Measurements from ENCODE around the gene THAP2.

The THAP2 gene

GRCh38 chr12:71663561-71664410 lies at the start of gene THAP2, which contains the start of gene ZFC3H1:
Gene THAP2, plus strand, starts transcription at chr12:71664301. Its CDS starts 209 bp downstream, at chr12:71664510.
Gene ZFC3H1, minus strand, starts transcription at chr12:71663848. Its CDS starts 238 bp downstream, at chr12:71663610.
- in situ Hi-C loops (cut with HindIII; ENCODE audit: low pct_ligation_motif_present, low pct_unique_long_range_greater_than_20kb, low sequenced_read_pairs) = no loop called here

DNA sequence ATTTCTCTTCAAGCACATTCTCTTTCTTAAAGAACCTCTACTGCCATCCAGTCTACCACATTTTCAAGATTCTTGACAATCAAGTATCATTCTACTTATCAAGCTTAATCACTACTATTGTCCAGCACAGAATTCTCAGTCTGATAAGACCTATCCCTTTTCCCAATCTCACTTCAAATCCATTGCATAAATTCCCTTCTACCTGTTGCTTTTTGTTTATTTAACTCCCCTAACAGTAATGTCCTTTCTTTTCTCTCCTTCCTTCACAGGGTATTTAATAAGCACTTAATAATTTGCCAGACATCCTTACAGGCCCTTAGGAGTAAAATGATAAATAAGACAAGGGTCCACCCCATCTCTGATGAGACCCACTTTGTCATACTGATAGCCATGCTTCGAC lies 42.2 kb upstream of the THAP2 start:
- in situ Hi-C loops (cut with HindIII; ENCODE audit: low pct_ligation_motif_present, low pct_unique_long_range_greater_than_20kb, low sequenced_read_pairs) = no loop called here
- DNase-seq = no peak

More at GRCh38 chr12:71663561-71664410, at the start of gene THAP2, which contains the start of gene ZFC3H1:
- DNase-seq = peak; percentile 100

DNA sequence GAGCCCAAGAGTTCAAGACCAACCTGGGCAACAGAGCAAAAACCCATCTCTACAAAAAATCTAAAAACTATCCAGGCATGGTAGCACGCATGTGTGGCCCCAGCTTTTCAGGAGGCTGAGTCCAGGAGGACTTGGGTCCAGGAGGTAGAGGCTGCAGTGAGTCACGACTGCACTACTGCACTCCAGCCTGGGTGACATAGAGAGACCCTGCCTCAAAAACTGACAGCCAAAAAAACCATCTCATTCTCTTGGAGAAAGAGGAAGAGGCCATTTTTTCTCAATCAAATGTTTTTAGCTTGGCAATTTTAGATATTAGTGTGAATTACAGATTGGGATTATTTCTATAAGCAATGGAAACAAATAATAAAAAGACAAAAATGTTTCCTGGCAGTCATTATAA lies 38.6 kb upstream of the THAP2 start:
- in situ Hi-C loops (cut with HindIII; ENCODE audit: low pct_ligation_motif_present, low pct_unique_long_range_greater_than_20kb, low sequenced_read_pairs) = no loop called here
- DNase-seq = no peak

GRCh38 chr12:71626098-71626497 lies 38.0 kb upstream of the THAP2 start:
- in situ Hi-C loops (cut with HindIII; ENCODE audit: low pct_ligation_motif_present, low pct_unique_long_range_greater_than_20kb, low sequenced_read_pairs) = no loop called here
- no peak for DNase-seq

DNA sequence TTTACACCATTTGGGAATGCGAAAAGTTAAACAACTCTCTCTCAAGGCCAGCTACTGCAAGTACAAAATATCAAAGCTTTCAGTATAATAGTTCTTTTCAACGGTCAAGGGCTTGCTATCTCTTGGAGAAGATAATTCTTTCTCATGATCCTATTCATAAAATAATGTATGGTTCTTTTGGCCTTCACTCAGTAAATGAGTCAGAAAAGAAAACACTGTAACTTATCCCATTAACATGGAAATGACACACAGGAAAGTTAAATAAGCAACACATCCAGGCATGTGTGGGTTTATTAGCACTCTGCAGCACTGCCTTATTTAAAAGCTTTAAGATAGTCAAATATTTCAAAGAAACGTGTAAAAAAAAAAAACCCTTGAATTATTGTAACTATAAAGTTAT lies 37.3 kb upstream of the THAP2 start:
- DNase-seq = no peak
- in situ Hi-C loops (cut with HindIII; ENCODE audit: low pct_ligation_motif_present, low pct_unique_long_range_greater_than_20kb, low sequenced_read_pairs) = no loop called here

DNA sequence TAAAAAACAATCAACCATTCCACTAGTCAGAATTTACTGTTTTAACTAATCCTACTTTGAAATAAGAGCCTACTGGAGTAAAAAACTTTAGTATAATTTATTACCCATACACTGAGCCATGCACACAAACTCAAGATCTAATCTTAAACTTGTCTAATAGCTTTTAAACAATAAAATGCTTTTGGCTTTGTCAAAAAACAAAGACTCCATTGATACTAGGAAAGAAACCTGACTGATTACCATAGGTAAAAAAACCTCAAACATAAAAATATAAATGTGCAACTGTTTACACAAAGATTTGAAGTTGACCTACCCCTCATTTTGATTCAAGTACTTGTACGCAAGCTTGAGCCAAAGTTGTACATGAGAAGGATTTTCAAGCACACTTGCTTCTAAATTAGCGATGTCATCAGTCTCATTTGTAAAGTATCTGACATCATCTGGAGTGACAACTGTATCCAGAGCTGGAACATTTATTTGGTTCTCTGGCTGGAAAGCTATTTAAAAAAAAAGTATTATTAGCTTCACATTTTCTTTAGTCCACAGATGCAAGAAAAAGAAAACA lies 36.6 kb upstream of the THAP2 start:
- no peak for DNase-seq
- in situ Hi-C loops (cut with HindIII; ENCODE audit: low pct_ligation_motif_present, low pct_unique_long_range_greater_than_20kb, low sequenced_read_pairs) = no loop called here

GRCh38 chr12:71636704-71637115 lies 27.4 kb upstream of the THAP2 start:
- peak; percentile 89 for DNase-seq
- in situ Hi-C loops (cut with HindIII; ENCODE audit: low pct_ligation_motif_present, low pct_unique_long_range_greater_than_20kb, low sequenced_read_pairs) = no loop called here

DNA sequence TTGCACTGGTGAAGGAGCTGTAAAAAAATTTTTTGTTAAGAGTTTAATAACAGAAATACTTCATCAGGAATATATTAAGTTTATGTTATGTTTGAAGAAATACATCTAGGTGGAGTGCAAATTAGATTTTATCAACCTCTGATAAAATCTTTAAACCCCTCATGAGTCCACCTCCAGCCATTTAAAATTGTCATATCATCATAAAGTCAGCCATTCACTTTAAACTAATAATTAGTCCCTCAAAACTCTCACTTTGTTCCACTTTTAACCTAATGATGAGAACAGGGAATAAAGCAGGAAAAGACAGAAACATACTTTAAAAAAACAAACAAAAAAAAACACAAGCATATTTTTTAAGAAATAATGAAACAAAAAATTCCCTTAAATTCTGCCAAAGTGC lies 25.6 kb upstream of the THAP2 start:
- in situ Hi-C loops (cut with HindIII; ENCODE audit: low pct_ligation_motif_present, low pct_unique_long_range_greater_than_20kb, low sequenced_read_pairs) = no loop called here
- no peak for DNase-seq

- in situ Hi-C loops (cut with HindIII; ENCODE audit: low pct_ligation_motif_present, low pct_unique_long_range_greater_than_20kb, low sequenced_read_pairs) = no loop called here
- peak; percentile 55 for DNase-seq
These were observed 24.8 kb upstream of the THAP2 start for GRCh38 chr12:71639341-71639760.

- in situ Hi-C loops (cut with HindIII; ENCODE audit: low pct_ligation_motif_present, low pct_unique_long_range_greater_than_20kb, low sequenced_read_pairs) = no loop called here
- DNase-seq = no peak
These were observed 23.8 kb upstream of the THAP2 start for GRCh38 chr12:71640316-71640715.

- DNase-seq = no peak
- in situ Hi-C loops (cut with HindIII; ENCODE audit: low pct_ligation_motif_present, low pct_unique_long_range_greater_than_20kb, low sequenced_read_pairs) = no loop called here
These were observed 22.7 kb upstream of the THAP2 start for GRCh38 chr12:71641390-71641789.

DNA sequence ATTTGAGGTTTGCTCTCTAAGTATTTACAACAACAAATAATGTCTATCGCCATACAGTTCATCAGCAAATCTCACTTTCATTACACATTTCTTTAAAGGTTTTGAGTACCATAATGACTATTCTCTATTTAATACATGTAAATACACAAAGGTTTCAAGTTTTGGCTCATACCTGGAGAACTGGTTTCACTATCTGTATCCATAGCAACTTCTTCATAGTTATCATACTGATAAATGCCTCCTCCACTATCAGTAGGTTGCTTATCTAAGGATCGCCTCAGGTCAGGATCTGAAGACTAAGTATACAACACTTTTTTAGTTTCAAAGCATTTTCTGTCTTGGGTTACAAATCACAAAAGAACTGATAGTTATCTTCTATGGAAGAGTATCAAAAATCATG lies 21.8 kb upstream of the THAP2 start:
- in situ Hi-C loops (cut with HindIII; ENCODE audit: low pct_ligation_motif_present, low pct_unique_long_range_greater_than_20kb, low sequenced_read_pairs) = no loop called here
- no peak for DNase-seq

- DNase-seq = no peak
- in situ Hi-C loops (cut with HindIII; ENCODE audit: low pct_ligation_motif_present, low pct_unique_long_range_greater_than_20kb, low sequenced_read_pairs) = no loop called here
These were observed 18.8 kb upstream of the THAP2 start for GRCh38 chr12:71645268-71645667.

DNA sequence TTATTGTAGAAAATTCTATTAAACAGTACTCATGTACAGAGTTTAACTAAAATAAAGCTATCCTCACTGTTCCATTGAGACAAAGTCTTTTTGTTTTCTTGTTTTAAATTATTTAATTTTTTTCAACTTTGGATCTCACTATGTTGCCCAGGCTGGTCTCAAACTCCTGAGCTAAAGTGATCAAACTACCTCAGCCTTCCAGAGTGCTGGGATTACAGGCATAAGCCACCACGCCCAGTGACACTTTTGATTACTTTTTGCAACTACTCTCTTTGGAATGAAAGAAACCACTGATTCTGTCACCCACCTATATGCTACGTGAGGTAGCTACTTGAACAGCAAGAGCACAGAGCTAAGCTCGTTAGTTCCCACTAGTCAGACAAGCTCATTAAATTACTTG lies 17.6 kb upstream of the THAP2 start:
- DNase-seq = no peak
- in situ Hi-C loops (cut with HindIII; ENCODE audit: low pct_ligation_motif_present, low pct_unique_long_range_greater_than_20kb, low sequenced_read_pairs) = no loop called here

DNA sequence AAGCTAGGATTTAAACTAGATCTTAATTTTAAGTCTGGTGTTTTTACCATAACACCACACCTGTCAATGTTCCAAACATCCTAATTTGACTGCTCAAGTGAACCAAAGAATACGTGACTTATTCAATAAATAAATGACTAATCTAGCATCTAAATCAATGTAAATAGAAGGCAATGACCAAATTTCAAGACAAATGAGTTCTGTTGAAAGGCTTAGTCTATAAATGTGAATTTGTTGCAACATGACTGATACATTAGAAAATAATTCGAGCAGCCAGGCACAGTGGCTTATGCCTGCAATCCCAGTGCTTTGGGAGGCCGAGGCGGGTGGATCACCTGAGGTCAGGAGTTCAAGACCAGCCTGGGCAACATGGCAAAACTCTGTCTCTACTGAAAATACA lies 15.6 kb upstream of the THAP2 start:
- DNase-seq = no peak
- in situ Hi-C loops (cut with HindIII; ENCODE audit: low pct_ligation_motif_present, low pct_unique_long_range_greater_than_20kb, low sequenced_read_pairs) = no loop called here

DNA sequence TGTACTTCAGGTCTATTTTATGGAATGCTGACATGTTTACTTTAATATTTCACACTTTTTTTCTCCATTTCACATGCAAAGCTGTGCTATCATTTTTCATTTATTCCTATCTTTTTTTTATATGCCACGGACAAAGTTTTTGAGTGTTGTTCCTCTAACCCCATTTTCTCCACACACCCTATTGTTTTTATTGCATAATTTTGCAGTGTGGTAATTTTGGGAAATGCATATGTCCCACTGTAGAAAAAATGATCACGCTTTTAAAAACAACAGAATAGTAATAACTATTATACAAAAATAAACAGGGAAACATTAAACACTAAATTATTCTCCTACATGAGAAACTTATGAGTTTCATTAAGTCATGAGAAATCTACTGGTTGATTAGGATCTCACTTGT lies 14.7 kb upstream of the THAP2 start:
- in situ Hi-C loops (cut with HindIII; ENCODE audit: low pct_ligation_motif_present, low pct_unique_long_range_greater_than_20kb, low sequenced_read_pairs) = no loop called here
- DNase-seq = no peak

- in situ Hi-C loops (cut with HindIII; ENCODE audit: low pct_ligation_motif_present, low pct_unique_long_range_greater_than_20kb, low sequenced_read_pairs) = no loop called here
- no peak for DNase-seq
These were observed 11.4 kb upstream of the THAP2 start for GRCh38 chr12:71652656-71653055.

DNA sequence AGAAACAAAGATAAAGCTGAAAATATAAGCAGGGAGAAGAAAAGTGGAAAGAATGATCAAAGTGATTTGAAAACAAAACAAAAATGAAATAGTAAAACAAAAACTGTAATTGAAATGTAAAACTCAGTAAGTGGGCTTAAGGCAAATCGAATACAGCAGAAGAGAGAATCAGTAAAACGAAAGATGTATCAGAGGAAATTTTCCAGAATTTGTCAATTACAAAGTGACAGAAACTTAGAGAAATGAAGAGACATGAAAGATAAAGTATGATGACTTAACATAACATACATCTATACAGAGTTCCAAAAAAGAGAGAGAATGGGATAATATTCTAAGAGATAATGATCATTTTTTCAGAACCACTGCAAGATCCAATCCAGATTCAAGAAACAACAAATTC lies 11.0 kb upstream of the THAP2 start:
- in situ Hi-C loops (cut with HindIII; ENCODE audit: low pct_ligation_motif_present, low pct_unique_long_range_greater_than_20kb, low sequenced_read_pairs) = no loop called here

GRCh38 chr12:71654200-71654599 lies 9.9 kb upstream of the THAP2 start:
- DNase-seq = no peak
- in situ Hi-C loops (cut with HindIII; ENCODE audit: low pct_ligation_motif_present, low pct_unique_long_range_greater_than_20kb, low sequenced_read_pairs) = no loop called here

More for the DNA sequence above, 11.0 kb upstream of the THAP2 start:
- DNase-seq = no peak

DNA sequence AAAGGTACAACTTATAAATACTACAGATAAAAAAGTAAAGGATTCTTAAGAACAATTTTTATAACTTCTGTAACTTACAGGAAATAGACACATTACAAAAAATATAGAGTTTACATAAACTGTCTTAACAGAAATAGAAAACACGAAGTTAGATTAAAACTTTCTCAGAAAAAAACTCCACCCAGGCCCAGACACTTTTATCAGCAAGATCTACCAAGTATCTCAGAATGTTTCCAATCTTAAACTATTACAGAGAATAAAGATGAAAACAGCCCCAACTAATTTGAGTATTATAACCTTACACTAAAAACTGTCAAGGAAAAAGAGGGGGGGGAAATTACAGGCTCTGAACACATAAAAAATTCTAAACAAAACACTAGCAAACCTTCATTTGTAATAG lies 8.6 kb upstream of the THAP2 start:
- in situ Hi-C loops (cut with HindIII; ENCODE audit: low pct_ligation_motif_present, low pct_unique_long_range_greater_than_20kb, low sequenced_read_pairs) = no loop called here
- DNase-seq = no peak
